ENCODE measurements around the gene RNF151.

The RNF151 gene

GRCh38 chr16:1991948-1992703, 25.5 kb downstream of the RNF151 start:
- peak; percentile 93 to 94 for DNase-seq (ENCODE audit: low read depth in 2 of 2)
- TF ChIP-seq, protein P1, sequence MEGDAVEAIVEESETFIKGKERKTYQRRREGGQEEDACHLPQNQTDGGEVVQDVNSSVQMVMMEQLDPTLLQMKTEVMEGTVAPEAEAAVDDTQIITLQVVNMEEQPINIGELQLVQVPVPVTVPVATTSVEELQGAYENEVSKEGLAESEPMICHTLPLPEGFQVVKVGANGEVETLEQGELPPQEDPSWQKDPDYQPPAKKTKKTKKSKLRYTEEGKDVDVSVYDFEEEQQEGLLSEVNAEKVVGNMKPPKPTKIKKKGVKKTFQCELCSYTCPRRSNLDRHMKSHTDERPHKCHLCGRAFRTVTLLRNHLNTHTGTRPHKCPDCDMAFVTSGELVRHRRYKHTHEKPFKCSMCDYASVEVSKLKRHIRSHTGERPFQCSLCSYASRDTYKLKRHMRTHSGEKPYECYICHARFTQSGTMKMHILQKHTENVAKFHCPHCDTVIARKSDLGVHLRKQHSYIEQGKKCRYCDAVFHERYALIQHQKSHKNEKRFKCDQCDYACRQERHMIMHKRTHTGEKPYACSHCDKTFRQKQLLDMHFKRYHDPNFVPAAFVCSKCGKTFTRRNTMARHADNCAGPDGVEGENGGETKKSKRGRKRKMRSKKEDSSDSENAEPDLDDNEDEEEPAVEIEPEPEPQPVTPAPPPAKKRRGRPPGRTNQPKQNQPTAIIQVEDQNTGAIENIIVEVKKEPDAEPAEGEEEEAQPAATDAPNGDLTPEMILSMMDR (IDR thresholded peaks at IDR 0.05; ENCODE audit: low read depth, low read length), result no peak
- H3K4me3 ChIP-seq (replicated peaks in 1 of 2; ENCODE audit: low read depth in 2 of 2, low read length in 2 of 2), result peak overlapping the region in 1 of 2 donors; percentile 38

DNA sequence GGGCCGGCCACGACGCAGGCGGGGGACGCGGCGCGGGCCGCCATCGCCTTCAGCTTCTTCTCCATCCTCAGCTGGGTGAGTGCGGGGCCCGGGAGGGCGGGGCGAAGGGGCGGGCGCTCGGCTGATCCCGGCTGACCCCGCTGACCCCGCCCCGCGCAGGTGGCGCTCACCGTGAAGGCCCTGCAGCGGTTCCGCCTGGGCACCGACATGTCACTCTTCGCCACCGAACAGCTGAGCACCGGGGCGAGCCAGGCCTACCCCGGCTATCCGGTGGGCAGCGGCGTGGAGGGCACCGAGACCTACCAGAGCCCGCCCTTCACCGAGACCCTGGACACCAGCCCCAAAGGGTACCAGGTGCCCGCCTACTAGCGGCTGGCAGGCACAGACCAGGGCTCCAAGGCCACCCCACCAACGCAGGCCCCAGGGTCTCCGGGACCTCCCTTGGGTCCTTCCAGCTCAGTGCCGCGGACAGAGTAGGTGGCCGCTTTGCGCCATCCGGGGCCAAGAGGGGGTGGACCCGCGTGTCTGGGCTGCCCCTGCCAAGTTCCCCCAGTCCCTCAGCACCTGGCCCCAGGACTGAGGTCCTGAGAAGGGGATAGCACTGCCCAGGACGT, 26.2 kb downstream of the RNF151 start:
- no peak for DNase-seq (ENCODE audit: low read depth in 2 of 2)
- no peak overlapping the region for H3K4me3 ChIP-seq (replicated peaks in 1 of 2; ENCODE audit: low read depth in 2 of 2, low read length in 2 of 2)
- TF ChIP-seq, protein P1 (IDR thresholded peaks at IDR 0.05; ENCODE audit: low read depth, low read length), result no peak

DNA sequence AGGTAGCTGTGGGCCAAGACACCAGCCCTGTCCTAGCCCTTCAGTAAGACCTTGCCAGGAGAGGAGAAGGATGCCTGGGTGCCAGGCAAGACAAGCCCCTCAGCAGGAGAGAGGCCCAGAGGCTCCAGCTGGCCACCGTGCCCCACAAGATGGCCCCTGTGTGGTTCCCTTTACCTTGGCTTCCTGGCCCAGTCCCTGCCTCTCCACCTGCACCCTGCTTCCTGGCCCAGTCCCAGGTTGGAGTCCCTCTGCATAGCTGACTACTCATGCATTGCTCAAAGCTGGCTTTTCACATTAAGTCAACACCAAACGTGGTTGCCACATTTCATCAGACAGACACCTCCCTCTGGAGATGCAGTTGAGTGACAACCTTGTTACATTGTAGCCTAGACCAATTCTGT, 27.1 kb downstream of the RNF151 start:
- TF ChIP-seq, protein P1 (IDR thresholded peaks at IDR 0.05; ENCODE audit: low read depth, low read length), result no peak
- no peak overlapping the region for H3K4me3 ChIP-seq (replicated peaks in 1 of 2; ENCODE audit: low read depth in 2 of 2, low read length in 2 of 2)
- peak in 1 of 2 donors; percentile 59 for DNase-seq (ENCODE audit: low read depth in 2 of 2)

GRCh38 chr16:1997494-1998359, 31.1 kb downstream of the RNF151 start:
- DNase-seq (ENCODE audit: low read depth in 2 of 2), result peak; percentile 40 to 45
- H3K4me3 ChIP-seq (replicated peaks in 1 of 2; ENCODE audit: low read depth in 2 of 2, low read length in 2 of 2), result no peak overlapping the region
- TF ChIP-seq, protein P1 (IDR thresholded peaks at IDR 0.05; ENCODE audit: low read depth, low read length), result no peak

DNA sequence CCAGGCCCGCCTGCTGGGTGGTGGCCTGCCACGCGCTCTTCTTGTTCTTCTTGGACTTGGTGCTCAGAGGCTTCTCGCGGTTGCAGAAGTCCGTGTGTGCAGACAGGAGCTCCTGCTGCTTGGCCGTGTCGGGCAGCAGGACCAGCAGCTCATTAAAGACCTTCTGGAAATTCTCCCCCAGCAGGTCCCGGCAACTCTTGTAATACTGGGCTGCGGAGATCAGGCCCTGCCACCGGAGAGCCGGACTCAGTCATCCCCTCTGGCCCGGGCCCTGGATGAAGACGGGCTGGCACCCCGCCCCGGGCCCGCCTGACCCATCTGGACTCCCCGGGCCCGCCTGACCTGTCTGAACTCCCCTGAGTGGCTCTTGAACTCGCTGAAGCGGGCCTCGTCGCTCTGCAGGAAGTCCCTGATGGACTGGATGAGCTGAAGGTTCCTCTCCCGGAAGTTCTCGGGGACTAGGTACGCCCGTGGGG, 31.7 kb downstream of the RNF151 start:
- DNase-seq (ENCODE audit: low read depth in 2 of 2), result no peak
- H3K4me3 ChIP-seq (replicated peaks in 1 of 2; ENCODE audit: low read depth in 2 of 2, low read length in 2 of 2), result no peak overlapping the region
- TF ChIP-seq, protein P1 (IDR thresholded peaks at IDR 0.05; ENCODE audit: low read depth, low read length), result no peak

DNA sequence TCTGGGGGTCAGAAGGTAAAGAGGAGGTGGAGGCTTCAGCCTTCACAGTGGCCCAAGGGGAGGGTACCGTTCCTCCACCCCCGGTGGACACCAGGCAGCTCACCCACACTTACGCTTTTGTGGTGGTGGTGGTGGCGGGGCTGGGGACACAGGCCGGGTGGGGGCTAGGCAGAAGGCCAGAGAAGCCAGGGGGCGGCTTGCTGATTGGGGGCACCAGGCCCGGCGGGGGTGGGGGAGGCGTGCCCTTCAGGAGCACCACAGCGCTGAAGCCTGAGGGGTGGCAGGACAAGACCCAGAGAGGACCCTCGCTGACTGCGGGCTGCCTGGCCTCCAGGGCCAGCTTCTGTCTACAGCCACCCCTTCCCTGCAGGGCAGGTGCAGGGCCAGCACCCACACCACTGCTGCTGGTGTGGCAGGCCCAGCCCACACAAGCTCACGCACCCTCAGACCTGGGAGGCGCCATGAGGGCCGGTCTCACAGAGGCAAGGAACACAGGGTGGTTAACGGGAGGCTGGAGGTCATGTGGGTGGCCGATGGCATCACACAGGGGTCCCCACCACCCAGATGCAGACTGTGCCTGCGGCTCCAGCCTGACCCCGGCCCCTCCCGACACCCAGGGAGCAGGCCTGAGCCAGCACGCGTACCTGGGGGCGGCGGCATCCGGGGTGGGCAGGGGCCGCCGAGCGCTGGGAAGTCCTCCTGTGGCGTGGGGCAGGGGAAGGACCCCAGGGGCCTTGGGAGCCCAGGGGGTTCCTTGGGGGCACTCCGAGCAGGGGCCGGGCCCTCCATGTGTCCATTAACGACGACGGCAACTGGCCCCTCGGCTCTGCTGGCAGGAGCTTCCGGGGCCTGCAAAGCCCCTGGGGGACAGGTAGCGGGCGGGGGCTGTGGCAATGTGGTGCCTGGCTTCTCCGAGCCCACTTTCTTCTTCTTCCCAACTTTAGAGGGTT, 32.5 kb downstream of the RNF151 start:
- TF ChIP-seq, protein P1 (IDR thresholded peaks at IDR 0.05; ENCODE audit: low read depth, low read length), result no peak
- no peak overlapping the region for H3K4me3 ChIP-seq (replicated peaks in 1 of 2; ENCODE audit: low read depth in 2 of 2, low read length in 2 of 2)
- DNase-seq (ENCODE audit: low read depth in 2 of 2), result no peak

Measured in cardiac fibroblast (primary cell).